ENCODE data around the gene DEFB112.

DEFB112 gene

DNA sequence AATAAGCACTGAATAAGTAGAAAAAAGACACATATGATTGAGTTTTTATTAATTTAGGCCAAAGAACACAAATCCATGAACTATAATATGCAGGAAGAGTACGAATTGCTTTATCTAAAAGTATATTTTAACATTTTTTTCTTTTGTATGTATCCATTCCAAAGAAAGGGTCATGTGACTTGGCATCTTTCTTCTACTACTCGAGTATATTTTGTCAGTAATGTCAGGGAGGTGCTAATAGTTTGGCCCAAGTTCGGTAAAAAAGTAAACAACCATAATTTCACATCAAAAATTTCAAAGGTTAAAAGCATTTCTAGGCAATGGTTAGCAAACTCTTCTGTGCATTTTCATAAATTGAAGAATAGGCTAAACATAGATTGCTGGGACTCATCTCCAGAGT lies 46.6 kb downstream of the DEFB112 start:
- DNase-seq (ENCODE audit: low spot score), result no peak
- no peak for FAIRE-seq

DNA sequence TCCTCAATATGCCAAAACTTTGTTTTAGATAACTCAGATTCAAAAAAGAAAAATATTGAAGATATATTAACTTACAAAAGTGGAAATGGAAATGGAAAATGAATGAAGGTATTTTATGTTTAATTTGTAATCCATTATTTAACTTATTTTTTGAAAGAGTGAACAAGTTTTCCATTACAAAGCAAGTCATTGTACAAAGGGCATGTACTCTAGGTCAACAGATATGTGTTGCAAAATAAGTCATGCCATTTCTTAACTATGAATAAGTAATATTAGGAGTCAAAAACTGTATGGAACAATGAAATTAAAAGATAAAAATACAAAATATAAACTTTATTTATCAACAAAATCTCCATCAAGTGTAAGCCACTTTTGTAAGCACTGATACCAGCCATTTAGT lies 54.5 kb downstream of the DEFB112 start:
- no peak for FAIRE-seq
- DNase-seq (ENCODE audit: low spot score), result no peak
